SKM-1 treated with dmso at 0.1 percent for 144 hours (cell line): ENCODE results near the gene C9orf78.
A peak's percentile ranks its signal among the peaks of the same experiment; 100 is the strongest.
"Not testable (repeated sequence)": the region's sequence is repeated elsewhere in the genome, so short reads cannot be mapped to it uniquely, and the experiment has no call there.

Experiments
- DNase-seq: peaks from one replicate; lab custom pipeline; 2025; ENCODE audit not compliant: unreplicated experiment; lab: John Stamatoyannopoulos, UW

The C9orf78 gene

GRCh38 chr9:129813661-129814060 lies 21.4 kb downstream of the C9orf78 start:
- DNase-seq, result no peak

GRCh38 chr9:129812385-129812784 lies 22.7 kb downstream of the C9orf78 start:
- DNase-seq, result no peak

GRCh38 chr9:129811967-129812363 lies 23.1 kb downstream of the C9orf78 start:
- no peak for DNase-seq

GRCh38 chr9:129810788-129811187 lies 24.3 kb downstream of the C9orf78 start:
- DNase-seq, result no peak

- DNase-seq, result no peak
Measured at GRCh38 chr9:129810116-129810515, 25.0 kb downstream of the C9orf78 start.

GRCh38 chr9:129809346-129809745 lies 25.7 kb downstream of the C9orf78 start:
- no peak for DNase-seq

- peak; percentile 60 for DNase-seq
Measured at GRCh38 chr9:129806061-129806460, 29.0 kb downstream of the C9orf78 start.

- DNase-seq, result no peak
Measured at GRCh38 chr9:129803676-129804060, 31.4 kb downstream of the C9orf78 start.

GRCh38 chr9:129802833-129803675 lies 32.0 kb downstream of the C9orf78 start, which contains the start of gene TOR1B:
TOR1B (plus strand) TSS chr9:129803184; CDS start chr9:129803213, 29 bp downstream.
- DNase-seq, result peak; percentile 80

- DNase-seq, result no peak
Measured at GRCh38 chr9:129801504-129801903, 33.6 kb downstream of the C9orf78 start.

- DNase-seq, result no peak
Measured at GRCh38 chr9:129798973-129799372, 36.1 kb downstream of the C9orf78 start.

- not testable (repeated sequence) for DNase-seq
Measured at GRCh38 chr9:129796029-129796428, 39.0 kb downstream of the C9orf78 start.

- DNase-seq, result no peak
Measured at GRCh38 chr9:129794549-129794948, 40.5 kb downstream of the C9orf78 start.

- DNase-seq, result no peak
Measured at GRCh38 chr9:129786481-129786880, 48.6 kb downstream of the C9orf78 start.

GRCh38 chr9:129785866-129786265 lies 49.2 kb downstream of the C9orf78 start:
- no peak for DNase-seq

- not testable (repeated sequence) for DNase-seq
Measured at GRCh38 chr9:129784970-129785369, 50.1 kb downstream of the C9orf78 start.

GRCh38 chr9:129783516-129784361 lies 51.3 kb downstream of the C9orf78 start:
- DNase-seq, result peak; percentile 77

GRCh38 chr9:129781981-129782380 lies 53.1 kb downstream of the C9orf78 start:
- no peak for DNase-seq

- DNase-seq, result no peak
Measured at GRCh38 chr9:129781131-129781530, 53.9 kb downstream of the C9orf78 start.

- no peak for DNase-seq
Measured at GRCh38 chr9:129779560-129780190, 55.4 kb downstream of the C9orf78 start.

GRCh38 chr9:129778469-129778868 lies 56.6 kb downstream of the C9orf78 start:
- no peak for DNase-seq
